Neural cell (in vitro differentiated cells): Measurements from ENCODE around the gene MAPK7. TPM values are rescaled to one million over a fixed set of nuclear protein-coding genes. Genes with fewer than 3 reads are reported as not detected.

ENCODE experiments used
- H2AFZ ChIP-seq: fragments of 200-600, 300-800 bp; sonication (generic), shearing (Covaris generic); 2 replicates; pipeline ENCODE4 v1.6.0; 2014; ENCODE audit warnings: low read depth, mild to moderate bottlenecking, antibody characterized with exemption, low read length, moderate library complexity
- H3F3A ChIP-seq: fragments of 200-600 bp; shearing (Covaris generic); 2 replicates; pipeline ENCODE4 v1.6.1; 2016; ENCODE audit warnings: mild to moderate bottlenecking, moderate library complexity, mixed read lengths, antibody characterized with exemption, low read length; ENCODE audit not compliant: insufficient read depth, poor library complexity, severe bottlenecking
- H3K27ac ChIP-seq: fragments of 200-600, 300-800 bp; sonication (generic), shearing (Covaris generic); 2 replicates; pipeline ENCODE4 v1.5.1; 2014; ENCODE audit warnings: mild to moderate bottlenecking, low read length, moderate library complexity
- H3K27me3 ChIP-seq: fragments of 300-800, 200-600 bp; sonication (generic), shearing (Covaris generic); 2 replicates; pipeline ENCODE4 v1.6.0; 2014; ENCODE audit warnings: mild to moderate bottlenecking, low read depth, low read length, moderate library complexity; ENCODE audit not compliant: insufficient read depth
- H3K36me3 ChIP-seq: fragments of 300-800, 200-600 bp; sonication (generic), shearing (Covaris generic); 2 replicates; pipeline ENCODE4 v1.5.1; 2014; ENCODE audit warnings: mild to moderate bottlenecking, antibody characterized with exemption, low read length, moderate library complexity; ENCODE audit not compliant: insufficient read depth
- H3K4me2 ChIP-seq: fragments of 300-800, 200-600 bp; sonication (generic), shearing (Covaris generic); 2 replicates; pipeline ENCODE4 v1.6.0; 2014; ENCODE audit warnings: mild to moderate bottlenecking, low read length
- H3K4me3 ChIP-seq: fragments of 300-800, 200-600 bp; sonication (generic), shearing (Covaris generic); 2 replicates; pipeline ENCODE4 v1.5.1; 2014; ENCODE audit warnings: mild to moderate bottlenecking, low read length, moderate library complexity
- H3K79me2 ChIP-seq: fragments of 200-600 bp; shearing (Covaris generic); replicated peaks from 2 replicates; pipeline ENCODE4 v1.6.0; 2014; ENCODE audit warnings: mild to moderate bottlenecking, low read length, moderate library complexity; ENCODE audit not compliant: insufficient read depth
- H3K9ac ChIP-seq: fragments of 300-800, 200-600 bp; sonication (generic), shearing (Covaris generic); 2 replicates; pipeline ENCODE4 v1.6.1; 2016; ENCODE audit warnings: mild to moderate bottlenecking, low read length, mixed read lengths
- H3K9me2 ChIP-seq: fragments of 200-600 bp; shearing (Covaris generic); 2 replicates; pipeline ENCODE4 v1.6.1; 2016; ENCODE audit warnings: mild to moderate bottlenecking, low read length, mixed read lengths; ENCODE audit not compliant: insufficient read depth
- H3K9me3 ChIP-seq: fragments of 200-600, 300-800 bp; sonication (generic), shearing (Covaris generic); 2 replicates; pipeline ENCODE4 v1.6.1; 2016; ENCODE audit warnings: mild to moderate bottlenecking, mixed run types, low read length, moderate library complexity, mixed read lengths
- H4K20me1 ChIP-seq: fragments of 200-600 bp; shearing (Covaris generic); 2 replicates; pipeline ENCODE4 v1.6.1; 2016; ENCODE audit warnings: mild to moderate bottlenecking, mixed run types; ENCODE audit not compliant: insufficient read depth
- EP300 ChIP-seq: fragments of 450-650 bp; conservative IDR thresholded peaks from 2 replicates; pipeline ENCODE4 v1.6.1; 2014; ENCODE audit warnings: antibody characterized with exemption, mild to moderate bottlenecking, moderate library complexity; ENCODE audit not compliant: poor library complexity, severe bottlenecking
- EZH2 ChIP-seq: fragments of 200-600, 300-800 bp; shearing (Covaris generic), sonication (generic); IDR thresholded peaks from 2 replicates; pipeline ENCODE4 v1.6.1; 2014; ENCODE audit warnings: antibody characterized with exemption, low read length, borderline replicate concordance, mild to moderate bottlenecking; ENCODE audit not compliant: insufficient read depth, poor library complexity, severe bottlenecking
- MXI1 ChIP-seq: fragments of 450-650 bp; conservative IDR thresholded peaks from 2 replicates; pipeline ENCODE4 v1.6.1; 2014; ENCODE audit warnings: antibody characterized with exemption, mild to moderate bottlenecking; ENCODE audit not compliant: poor library complexity, severe bottlenecking
- POLR2AphosphoS5 ChIP-seq: IDR thresholded peaks from 2 replicates; pipeline ENCODE4 v1.6.1; 2012
- RAD21 ChIP-seq: fragments of 450-650 bp; conservative IDR thresholded peaks from 2 replicates; pipeline ENCODE4 v1.6.1; 2014; ENCODE audit warnings: antibody characterized with exemption, mild to moderate bottlenecking, moderate library complexity
- SMC3 ChIP-seq: fragments of 450-650 bp; conservative IDR thresholded peaks from 2 replicates; pipeline ENCODE4 v1.6.1; 2014; ENCODE audit warnings: antibody characterized with exemption, mild to moderate bottlenecking, moderate library complexity; ENCODE audit not compliant: poor library complexity
- TAF1 ChIP-seq: IDR thresholded peaks from 2 replicates; pipeline ENCODE4 v1.6.1; 2012; ENCODE audit warnings: low read depth
- polyA plus RNA-seq: library from polyadenylated mRNA; depleted of rRNA; stranded (reverse); fragments of >200 nt; gene quantifications from 2 replicates; pipeline ENCODE4 v1.2.3, GENCODE V29; 2014
- TF ChIP-seq, protein P1 (sequence below): IDR thresholded peaks from 2 replicates; pipeline ENCODE4 v1.6.1; 2012; ENCODE audit warnings: borderline replicate concordance
- TF ChIP-seq, protein P2 (sequence below): fragments of 450-650 bp; IDR thresholded peaks from 2 replicates; pipeline ENCODE4 v1.5.1; 2014; ENCODE audit warnings: antibody characterized with exemption, mild to moderate bottlenecking, moderate library complexity; ENCODE audit not compliant: poor library complexity, severe bottlenecking

MAPK7 gene
- polyA plus RNA-seq, 1 donor from 2014 or later, result 18.8 TPM

DNA sequence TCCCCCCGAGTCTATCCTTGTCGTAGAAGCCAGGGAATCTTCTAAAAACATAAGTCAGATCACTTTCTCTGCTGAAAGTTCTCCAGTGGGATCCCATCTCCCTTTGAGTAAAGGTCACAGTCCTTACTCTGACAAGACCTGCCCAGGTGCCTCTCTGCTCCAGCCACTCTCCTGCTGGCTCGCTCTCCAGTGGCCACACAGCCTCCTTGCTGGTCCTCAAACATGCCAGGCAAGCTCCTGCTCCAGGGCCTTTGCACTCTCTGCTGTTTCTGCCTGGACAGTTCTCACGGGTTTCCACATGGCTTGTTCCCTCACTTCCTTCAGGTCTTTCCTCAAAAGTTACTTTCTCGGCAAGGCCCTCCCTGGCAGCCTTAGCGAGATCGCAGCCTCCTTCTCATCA, 19.1 kb upstream of the MAPK7 start:
- Histone ChIP-seq H3F3A (no peaks in the 10 kb centered on the region), H3K4me3 (no peak overlapping the region), H3K9me2 (no peaks in the 10 kb centered on the region), H3K79me2 (peaks cover 7% of the 10 kb centered on the region), H4K20me1 (no peaks in the 10 kb centered on the region), H3K9ac (no peak overlapping the region), H3K4me2 (no peak overlapping the region), H3K27ac (no peak overlapping the region), H3K9me3 (no peaks in the 10 kb centered on the region), H3K27me3 (no peaks in the 10 kb centered on the region), H2AFZ (no peak overlapping the region), H3K36me3 (peaks cover 13% of the 10 kb centered on the region)
- TF ChIP-seq TAF1 (no peak), EZH2 (no peak), EP300 (no peak), RAD21 (no peak), POLR2AphosphoS5 (no peak), SMC3 (no peak), MXI1 (no peak)
- TF ChIP-seq, protein P1, sequence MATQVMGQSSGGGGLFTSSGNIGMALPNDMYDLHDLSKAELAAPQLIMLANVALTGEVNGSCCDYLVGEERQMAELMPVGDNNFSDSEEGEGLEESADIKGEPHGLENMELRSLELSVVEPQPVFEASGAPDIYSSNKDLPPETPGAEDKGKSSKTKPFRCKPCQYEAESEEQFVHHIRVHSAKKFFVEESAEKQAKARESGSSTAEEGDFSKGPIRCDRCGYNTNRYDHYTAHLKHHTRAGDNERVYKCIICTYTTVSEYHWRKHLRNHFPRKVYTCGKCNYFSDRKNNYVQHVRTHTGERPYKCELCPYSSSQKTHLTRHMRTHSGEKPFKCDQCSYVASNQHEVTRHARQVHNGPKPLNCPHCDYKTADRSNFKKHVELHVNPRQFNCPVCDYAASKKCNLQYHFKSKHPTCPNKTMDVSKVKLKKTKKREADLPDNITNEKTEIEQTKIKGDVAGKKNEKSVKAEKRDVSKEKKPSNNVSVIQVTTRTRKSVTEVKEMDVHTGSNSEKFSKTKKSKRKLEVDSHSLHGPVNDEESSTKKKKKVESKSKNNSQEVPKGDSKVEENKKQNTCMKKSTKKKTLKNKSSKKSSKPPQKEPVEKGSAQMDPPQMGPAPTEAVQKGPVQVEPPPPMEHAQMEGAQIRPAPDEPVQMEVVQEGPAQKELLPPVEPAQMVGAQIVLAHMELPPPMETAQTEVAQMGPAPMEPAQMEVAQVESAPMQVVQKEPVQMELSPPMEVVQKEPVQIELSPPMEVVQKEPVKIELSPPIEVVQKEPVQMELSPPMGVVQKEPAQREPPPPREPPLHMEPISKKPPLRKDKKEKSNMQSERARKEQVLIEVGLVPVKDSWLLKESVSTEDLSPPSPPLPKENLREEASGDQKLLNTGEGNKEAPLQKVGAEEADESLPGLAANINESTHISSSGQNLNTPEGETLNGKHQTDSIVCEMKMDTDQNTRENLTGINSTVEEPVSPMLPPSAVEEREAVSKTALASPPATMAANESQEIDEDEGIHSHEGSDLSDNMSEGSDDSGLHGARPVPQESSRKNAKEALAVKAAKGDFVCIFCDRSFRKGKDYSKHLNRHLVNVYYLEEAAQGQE, result no peak
- TF ChIP-seq, protein P2, sequence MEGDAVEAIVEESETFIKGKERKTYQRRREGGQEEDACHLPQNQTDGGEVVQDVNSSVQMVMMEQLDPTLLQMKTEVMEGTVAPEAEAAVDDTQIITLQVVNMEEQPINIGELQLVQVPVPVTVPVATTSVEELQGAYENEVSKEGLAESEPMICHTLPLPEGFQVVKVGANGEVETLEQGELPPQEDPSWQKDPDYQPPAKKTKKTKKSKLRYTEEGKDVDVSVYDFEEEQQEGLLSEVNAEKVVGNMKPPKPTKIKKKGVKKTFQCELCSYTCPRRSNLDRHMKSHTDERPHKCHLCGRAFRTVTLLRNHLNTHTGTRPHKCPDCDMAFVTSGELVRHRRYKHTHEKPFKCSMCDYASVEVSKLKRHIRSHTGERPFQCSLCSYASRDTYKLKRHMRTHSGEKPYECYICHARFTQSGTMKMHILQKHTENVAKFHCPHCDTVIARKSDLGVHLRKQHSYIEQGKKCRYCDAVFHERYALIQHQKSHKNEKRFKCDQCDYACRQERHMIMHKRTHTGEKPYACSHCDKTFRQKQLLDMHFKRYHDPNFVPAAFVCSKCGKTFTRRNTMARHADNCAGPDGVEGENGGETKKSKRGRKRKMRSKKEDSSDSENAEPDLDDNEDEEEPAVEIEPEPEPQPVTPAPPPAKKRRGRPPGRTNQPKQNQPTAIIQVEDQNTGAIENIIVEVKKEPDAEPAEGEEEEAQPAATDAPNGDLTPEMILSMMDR, result no peak

DNA sequence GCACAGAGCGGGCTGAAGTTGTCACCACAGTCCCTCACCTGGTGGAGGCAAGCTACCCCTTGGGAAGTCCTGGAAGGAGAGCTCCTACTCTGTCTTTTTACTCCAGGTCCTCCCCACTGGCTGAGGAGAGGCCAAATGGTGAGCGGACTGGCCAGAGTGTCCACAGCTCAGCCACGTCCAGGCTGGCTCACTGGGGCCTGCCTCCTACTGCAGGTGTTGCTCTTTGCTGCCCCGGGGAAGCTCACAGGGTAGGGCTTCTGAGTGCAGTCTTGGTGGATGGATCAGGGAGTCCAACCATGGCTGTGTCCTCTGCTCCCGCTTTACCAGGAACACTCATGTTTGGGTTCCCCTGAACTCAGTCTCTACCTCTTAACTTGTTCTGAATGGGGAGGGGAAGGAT, 18.4 kb upstream of the MAPK7 start:
- no peak overlapping the region for H3K27ac ChIP-seq
- H3K9ac ChIP-seq, result no peak overlapping the region
- H3K9me3 ChIP-seq, result no peaks in the 10 kb centered on the region
- H2AFZ ChIP-seq, result no peak overlapping the region
- H3F3A ChIP-seq, result no peaks in the 10 kb centered on the region
- no peak overlapping the region for H3K4me3 ChIP-seq
- H3K9me2 ChIP-seq, result no peaks in the 10 kb centered on the region
- no peaks in the 10 kb centered on the region for H3K27me3 ChIP-seq
- TF ChIP-seq, protein P2, result no peak
- TF ChIP-seq EZH2, result no peak
- TF ChIP-seq, protein P1, result no peak
- H3K79me2 ChIP-seq, result peaks cover 7% of the 10 kb centered on the region
- peaks cover 13% of the 10 kb centered on the region for H3K36me3 ChIP-seq
- no peaks in the 10 kb centered on the region for H4K20me1 ChIP-seq
- H3K4me2 ChIP-seq, result no peak overlapping the region
